A549 treated with CORT108297 at 1 μM for 4 hours (cell line): ENCODE results near the gene GABRA1. TPM values are rescaled to one million over a fixed set of nuclear protein-coding genes. Genes with fewer than 3 reads are reported as not detected.

ENCODE experiments used
- total RNA-seq: library from RNA; stranded (reverse); fragments of 200-300 nt; extraction: Qiagen RNA extraction; gene quantifications from 5 replicates; pipeline ENCODE4 v1.2.3, GENCODE V29; 2022

Gene GABRA1
- not detected in 5 replicates for total RNA-seq

DNA sequence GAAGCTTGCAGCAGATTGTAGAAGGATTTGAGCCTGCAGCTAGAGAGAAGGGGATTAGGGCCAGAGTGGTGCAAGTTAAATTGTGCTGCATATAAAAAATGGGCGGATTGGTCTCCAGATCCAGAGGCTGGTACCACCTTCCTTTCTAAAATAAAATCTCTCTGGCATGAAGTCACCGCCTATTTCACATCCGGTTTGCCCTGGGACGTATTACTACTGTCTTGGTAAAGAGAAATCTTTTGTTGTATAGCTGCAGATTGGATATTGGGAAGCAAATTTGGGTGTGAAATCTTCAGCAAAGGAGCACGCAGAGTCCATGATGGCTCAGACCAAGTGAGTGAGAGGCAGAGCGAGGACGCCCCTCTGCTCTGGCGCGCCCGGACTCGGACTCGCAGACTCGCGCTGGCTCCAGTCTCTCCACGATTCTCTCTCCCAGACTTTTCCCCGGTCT lies at the start of gene GABRA1:
GABRA1 (plus strand) TSS at position 180 of the 451 bp plus-strand sequence. CDS start 2,691 bp downstream, outside the sequence.

Other genes starting within 250 kb of the GABRA1 start
- not detected in 5 replicates for gene GABRA6, start 162.4 kb upstream of the GABRA1 start, total RNA-seq
- not detected in 5 replicates for gene GABRG2, start 219.7 kb downstream of the GABRA1 start, total RNA-seq